HCT116 (cell line): ENCODE measurements around the gene KCTD15. TPM values are rescaled to one million over a fixed set of nuclear protein-coding genes. Genes with fewer than 3 reads are reported as not detected.

ENCODE experiments used
- ATAC-seq: fragments of 200-7000 bp; cut with Tn5 transposase; 2 replicates; pipeline ENCODE4 v1.9.1; 2020; ENCODE audit warnings: mild to moderate bottlenecking, moderate library complexity
- BruUV-seq: library from RNA; stranded (reverse); fragments of 400-500 nt; replicated peaks from 2 replicates; lab custom pipeline; 2021; lab: Mats Ljungman, UMichigan
- CTCF ChIA-PET: fragments of 300-600 bp; sonication (Branson Sonifier 250); formaldehyde crosslinking; loops from one replicate; lab custom pipeline; 2021; ENCODE audit warnings: antibody characterized with exemption; lab: Charles Lee
- POLR2A ChIA-PET: fragments of 300-600, 350-600 bp; sonication (Branson Sonifier 250); formaldehyde crosslinking; loops from one replicate; lab custom pipeline; 2021; ENCODE audit warnings: antibody characterized with exemption; lab: Charles Lee
- RAD21 ChIA-PET, 2 experiments: fragments of 300-600 bp; sonication (Branson Sonifier 250); formaldehyde crosslinking; loops; one replicate each; lab custom pipeline; 2023; ENCODE audit warnings: low total read pairs in 2 of 2; ENCODE audit not compliant: uncharacterized antibody in 2 of 2, unreplicated experiment in 2 of 2, low non-redundant PET in 1 of 2; lab: Charles Lee
- DNase-seq: peaks from one replicate; pipeline ENCODE4 v3.0.0-alpha.2; 2010; ENCODE audit warnings: low read depth, low spot score
- H2AFZ ChIP-seq: fragments of 200-600 bp; shearing (Covaris generic), sonication (generic); 2 replicates; pipeline ENCODE4 v1.6.1; 2017; ENCODE audit warnings: low read depth, mixed run types, mixed read lengths, antibody characterized with exemption, low read length; ENCODE audit not compliant: poor library complexity, severe bottlenecking
- H3K27ac ChIP-seq: 2 replicates; pipeline ENCODE4 v1.5.1; 2012; ENCODE audit warnings: low read depth, low read length
- H3K27me3 ChIP-seq: fragments of 200-600 bp; sonication (generic); 2 replicates; pipeline ENCODE4 v1.6.1; 2016; ENCODE audit warnings: mixed run types, low read length, mixed read lengths; ENCODE audit not compliant: insufficient read depth
- H3K36me3 ChIP-seq, 2 experiments: fragments of 200-500 bp in 1 of 2; fragments of 200-600 bp in 1 of 2; sonication (Bioruptor generic) in 1 of 2; sonication (generic) in 1 of 2; 2 replicates each; pipeline versions ENCODE4 v1.5.1 to v1.6.1; 2014 to 2016; ENCODE audit warnings: low read length in 2 of 2, inconsistent platforms in 1 of 2, mixed read lengths in 1 of 2, mixed run types in 1 of 2; ENCODE audit not compliant: insufficient read depth in 2 of 2, control insufficient read depth in 1 of 2
- H3K4me1 ChIP-seq, 2 experiments: fragments of 200-600 bp in 1 of 2; sonication (generic) in 1 of 2; 2 replicates each; pipeline versions ENCODE4 v1.5.1 to v1.6.1; 2012 to 2017; ENCODE audit warnings: low read length in 2 of 2, inconsistent platforms in 1 of 2, mild to moderate bottlenecking in 1 of 2, mixed read lengths in 1 of 2, mixed run types in 1 of 2, moderate library complexity in 1 of 2; ENCODE audit not compliant: insufficient read depth in 2 of 2, control insufficient read depth in 1 of 2
- H3K4me2 ChIP-seq: fragments of 200-600 bp; sonication (generic); 2 replicates; pipeline ENCODE4 v1.6.1; 2017; ENCODE audit warnings: mixed run types, low read length, mixed read lengths
- H3K4me3 ChIP-seq, 2 experiments: fragments of 200-600 bp in 1 of 2; sonication (generic) in 1 of 2; replicated peaks in 1 of 2; 2 replicates each; pipeline ENCODE4 v1.5.1; 2011 to 2016; ENCODE audit warnings: low read length in 2 of 2, control low read depth in 1 of 2, low read depth in 1 of 2, mild to moderate bottlenecking in 1 of 2, mixed read lengths in 1 of 2, mixed run types in 1 of 2
- H3K79me2 ChIP-seq: fragments of 200-600 bp; sonication (generic); 2 replicates; pipeline ENCODE4 v1.6.1; 2017; ENCODE audit warnings: mild to moderate bottlenecking, mixed run types, low read length, moderate library complexity, mixed read lengths; ENCODE audit not compliant: insufficient read depth
- H3K9ac ChIP-seq: fragments of 200-600 bp; sonication (generic); 2 replicates; pipeline ENCODE4 v1.6.1; 2016; ENCODE audit warnings: low read length, mixed read lengths
- H3K9me2 ChIP-seq: fragments of 200-600 bp; sonication (generic), shearing (Covaris generic); 2 replicates; pipeline ENCODE4 v1.6.1; 2017; ENCODE audit warnings: mixed run types, mild to moderate bottlenecking, moderate library complexity; ENCODE audit not compliant: insufficient read depth
- H3K9me3 ChIP-seq, 2 experiments: fragments of 200-500 bp in 1 of 2; fragments of 200-600 bp in 1 of 2; sonication (Bioruptor generic) in 1 of 2; sonication (generic) in 1 of 2; 2 replicates each; pipeline ENCODE4 v1.6.1; 2014 to 2017; ENCODE audit warnings: low read length in 2 of 2, mixed read lengths in 2 of 2, inconsistent platforms in 1 of 2, low read depth in 1 of 2, mild to moderate bottlenecking in 1 of 2, mixed run types in 1 of 2, moderate library complexity in 1 of 2; ENCODE audit not compliant: control insufficient read depth in 1 of 2, insufficient read depth in 1 of 2
- H4K20me1 ChIP-seq: fragments of 200-600 bp; sonication (generic), shearing (Covaris generic); 2 replicates; pipeline ENCODE4 v1.6.1; 2017; ENCODE audit warnings: mixed run types, mild to moderate bottlenecking, moderate library complexity; ENCODE audit not compliant: insufficient read depth
- ATF3 ChIP-seq: IDR thresholded peaks from 2 replicates; pipeline ENCODE4 v1.6.1; 2012
- CEBPB ChIP-seq: IDR thresholded peaks from 2 replicates; pipeline ENCODE4 v1.6.1; 2012; ENCODE audit warnings: low read depth
- CTCF ChIP-seq, 3 experiments: fragments of 200-600 bp in 1 of 3; sonication (generic) in 1 of 3; IDR thresholded peaks in 2 of 3; conservative IDR thresholded peaks in 1 of 3; 2 replicates each; pipeline ENCODE4 v1.5.1; 2012 to 2017; ENCODE audit warnings: low read depth in 2 of 3, low read length in 2 of 3, antibody characterized with exemption in 1 of 3, borderline replicate concordance in 1 of 3, control low read depth in 1 of 3, mild to moderate bottlenecking in 1 of 3, mixed read lengths in 1 of 3, mixed run types in 1 of 3, moderate library complexity in 1 of 3; ENCODE audit not compliant: insufficient read depth in 1 of 3
- ELF1 ChIP-seq: IDR thresholded peaks from 2 replicates; pipeline ENCODE4 v1.6.1; 2012; ENCODE audit warnings: low read depth, borderline replicate concordance
- EZH2phosphoT487 ChIP-seq: fragments of 200-600 bp; IDR thresholded peaks from 2 replicates; pipeline ENCODE4 v1.6.1; 2018; ENCODE audit warnings: antibody characterized with exemption, borderline replicate concordance
- JUND ChIP-seq: IDR thresholded peaks from 2 replicates; pipeline ENCODE4 v1.6.1; 2012
- MAX ChIP-seq: IDR thresholded peaks from 2 replicates; pipeline ENCODE4 v1.6.1; 2012
- POLR2A ChIP-seq: IDR thresholded peaks from 2 replicates; pipeline ENCODE4 v1.7.0; 2011; ENCODE audit warnings: borderline replicate concordance; ENCODE audit not compliant: insufficient read depth, insufficient read length; ENCODE audit errors: extremely low read depth
- POLR2AphosphoS5 ChIP-seq: IDR thresholded peaks from 2 replicates; pipeline ENCODE4 v1.6.1; 2011; ENCODE audit warnings: mild to moderate bottlenecking, low read depth, low read length, moderate library complexity
- RAD21 ChIP-seq: IDR thresholded peaks from 2 replicates; pipeline ENCODE4 v1.6.1; 2012; ENCODE audit warnings: low read depth, mild to moderate bottlenecking
- REST ChIP-seq: IDR thresholded peaks from 2 replicates; pipeline ENCODE4 v1.6.1; 2012; ENCODE audit warnings: low read depth
- SRF ChIP-seq: IDR thresholded peaks from 2 replicates; pipeline ENCODE4 v1.6.1; 2012; ENCODE audit warnings: low read depth
- TCF7L2 ChIP-seq: IDR thresholded peaks from 2 replicates; pipeline ENCODE4 v1.7.0; 2011; ENCODE audit warnings: borderline replicate concordance, inconsistent platforms; ENCODE audit not compliant: insufficient read depth, insufficient read length; ENCODE audit errors: extremely low read depth
- intact Hi-C: fragments of 100-400 bp; cut with micrococcal nuclease; formaldehyde crosslinking; loops from 2 replicates; pipeline ENCODE4 v1.10.0; 2022
- total RNA-seq: library from RNA; stranded (reverse); gene quantifications from one replicate; pipeline ENCODE4 v1.2.1, GENCODE V29; 2021; ENCODE audit not compliant: unreplicated experiment

Gene KCTD15
- total RNA-seq, 1 experiment from 2014 or later = 29.2 TPM

- TF ChIP-seq POLR2AphosphoS5 = no peak
- TF ChIP-seq TCF7L2 = no peak
- no peak for TF ChIP-seq CEBPB
- TF ChIP-seq MAX = no peak
- no peak for TF ChIP-seq ELF1
- no peak for TF ChIP-seq JUND
- no peak for TF ChIP-seq REST
These were observed 26.6 kb upstream of the KCTD15 start (continued) for GRCh38 chr19:33770107-33770506.

- Histone ChIP-seq H3K9me2 (no peaks in the 10 kb centered on the region), H3K4me3 (no peak overlapping the region), H3K27ac (no peak overlapping the region), H3K4me2 (no peak overlapping the region), H3K36me3 (no peaks in the 10 kb centered on the region), H3K4me1 (no peaks in the 10 kb centered on the region), H3K9ac (no peak overlapping the region), H3K27me3 (peaks cover 18% of the 10 kb centered on the region), H3K9me3 (no peaks in the 10 kb centered on the region)
- no TSS peak for BruUV-seq
- CTCF ChIA-PET = interaction anchor here (0.8 to 6.1 kb wide), 5 partner anchors 335 to 536 kb away, joined by 3 to 52 read pairs (median 22); no protein-coding TSS in a partner anchor
- ATAC-seq = peak; percentile 94
- RAD21 ChIA-PET = interaction anchor here (0.9 to 1.5 kb wide), 2 partner anchors 339 to 341 kb away, joined by 5 to 11 read pairs; no protein-coding TSS in a partner anchor
- TF ChIP-seq CEBPB (no peak), RAD21 (peak; percentile 93), TCF7L2 (no peak), POLR2A (no peak), EZH2phosphoT487 (no peak), SRF (no peak), ATF3 (no peak), CTCF (IDR thresholded peaks at IDR 0.05 in 2 of 3, conservative IDR thresholded peaks at IDR 0.05 in 1 of 3; ENCODE audit: borderline replicate concordance in 1 of 3, insufficient read depth in 1 of 3, low read depth in 2 of 3, low read length in 2 of 3) (peak; percentile 79 to 91 (median 86))
- TF ChIP-seq, all 23 proteins: peak for 2
- Histone ChIP-seq H4K20me1 (no peaks in the 10 kb centered on the region), H3K79me2 (no peaks in the 10 kb centered on the region), H2AFZ (no peak overlapping the region)
- intact Hi-C loops = loop anchor here (1.0 to 10.0 kb wide), 4 partner anchors 341 to 647 kb away; no protein-coding TSS in a partner anchor
- DNase-seq = no peak
- POLR2A ChIA-PET = no interaction called here
These were observed 25.1 kb upstream of the KCTD15 start for GRCh38 chr19:33771384-33772101.
